DOHH2 (cell line): ENCODE data around the gene TMEM39B.

Source experiments
- CTCF ChIP-seq: fragments of 200-600 bp; sonication (generic); IDR thresholded peaks from one replicate; pipeline ENCODE4 v1.5.1; 2014; ENCODE audit warnings: antibody characterized with exemption, mild to moderate bottlenecking, low read depth, low read length; ENCODE audit not compliant: poor library complexity, severe bottlenecking
- EZH2phosphoT487 ChIP-seq: fragments of 200-600 bp; sonication (generic); IDR thresholded peaks from 2 replicates; pipeline ENCODE4 v1.6.1; 2017; ENCODE audit warnings: borderline replicate concordance, mild to moderate bottlenecking, antibody characterized with exemption, low read length, moderate library complexity, mixed read lengths

GRCh38 chr1:32068957-32069588 lies 3.7 kb upstream of the TMEM39B start:
- no peak for TF ChIP-seq CTCF
- no peak for TF ChIP-seq EZH2phosphoT487
